ENCODE measurements around the gene PLA2G12B. TPM values are rescaled to one million over a fixed set of nuclear protein-coding genes. Genes with fewer than 3 reads are reported as not detected.
"Not testable (repeated sequence)": the region's sequence is repeated elsewhere in the genome, so short reads cannot be mapped to it uniquely, and the experiment has no call there.

The PLA2G12B gene, protein sequence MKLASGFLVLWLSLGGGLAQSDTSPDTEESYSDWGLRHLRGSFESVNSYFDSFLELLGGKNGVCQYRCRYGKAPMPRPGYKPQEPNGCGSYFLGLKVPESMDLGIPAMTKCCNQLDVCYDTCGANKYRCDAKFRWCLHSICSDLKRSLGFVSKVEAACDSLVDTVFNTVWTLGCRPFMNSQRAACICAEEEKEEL
- not detected in 2 replicates for total RNA-seq

DNA sequence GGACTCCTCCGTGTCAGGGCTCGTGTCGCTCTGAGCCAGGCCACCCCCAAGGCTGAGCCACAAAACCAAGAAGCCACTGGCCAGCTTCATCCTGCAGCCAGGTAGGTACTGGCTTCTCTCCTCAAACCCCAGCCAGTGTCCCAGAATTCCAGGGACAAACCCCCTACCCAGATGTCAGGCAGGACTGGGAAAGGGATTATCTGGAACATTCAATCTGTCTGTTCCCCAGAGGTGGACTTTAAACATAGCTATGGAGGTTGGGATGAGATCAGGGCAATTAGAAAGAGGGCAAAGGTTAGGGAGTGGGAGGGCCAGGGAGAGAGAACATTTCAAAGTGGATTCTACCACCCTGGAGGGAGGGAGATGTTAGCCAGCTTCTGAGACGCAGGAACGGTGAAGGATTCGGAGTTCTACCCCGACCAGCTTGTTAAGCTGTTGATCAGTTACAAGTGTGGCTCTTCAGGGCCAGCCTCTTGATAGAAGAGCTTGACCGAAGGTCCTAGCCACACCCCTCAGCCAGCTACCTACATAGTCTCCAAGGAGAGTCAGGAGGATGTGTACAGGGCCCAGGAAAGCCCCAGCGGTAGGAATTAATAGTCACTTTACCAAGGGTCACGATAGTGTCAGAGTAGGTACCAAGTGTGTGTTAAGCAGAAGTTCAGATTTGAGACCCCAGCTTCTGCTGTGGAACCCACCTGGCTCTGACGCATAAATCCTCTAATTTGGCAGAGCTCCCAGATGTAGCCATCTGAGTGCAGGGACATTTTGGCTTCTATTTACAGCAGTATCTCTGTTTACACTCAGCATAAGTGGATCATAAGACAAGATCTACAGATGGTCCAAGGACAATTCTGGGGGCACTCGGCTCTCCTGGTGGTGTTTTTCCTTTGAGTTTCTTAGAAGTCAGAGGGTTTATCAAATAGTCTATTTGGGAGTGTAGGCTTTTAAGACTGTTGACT is at the start of gene PLA2G12B:
TSS of gene PLA2G12B (minus strand) at position 211 of the 959 bp plus-strand sequence. CDS start at position 90, 121 bp downstream.
- Mint-ChIP-seq H3K27me3 (ENCODE audit: low read depth) (peaks cover 5% of the 10 kb centered on the region), H3K9me3 (no peaks in the 10 kb centered on the region), H3K27ac (no peak within 1 kb of the TSS), H3K4me3 (ENCODE audit: low read depth) (no peak within 1 kb of the TSS), H3K4me1 (ENCODE audit: low read depth) (no peaks in the 10 kb centered on the region), H3K36me3 (ENCODE audit: low read depth) (no peaks in the 10 kb centered on the region)
- no peak for DNase-seq (ENCODE audit: low spot score)
- intact Hi-C loops (cut with micrococcal nuclease), result no loop called here

DNA sequence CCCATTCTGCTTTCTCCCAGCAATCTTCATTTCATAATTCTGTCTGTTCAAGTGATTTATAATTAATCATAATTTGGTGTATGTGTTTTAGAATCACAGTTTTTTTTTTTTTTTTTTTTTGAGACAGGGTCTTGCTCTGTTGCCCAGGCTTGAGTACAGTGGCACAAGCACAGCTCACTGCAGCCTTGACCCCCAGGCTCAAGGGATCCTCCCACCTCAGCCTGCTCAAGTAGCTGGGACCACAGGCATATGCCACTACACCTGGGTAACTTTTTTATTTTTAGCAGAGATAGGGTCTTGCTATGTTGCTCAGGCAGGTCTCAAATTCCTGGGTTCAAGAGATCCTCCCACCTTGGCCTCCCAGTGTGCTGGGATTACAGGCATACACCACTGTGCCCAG is 49.2 kb upstream of the PLA2G12B start:
- peaks cover 70% of the 10 kb centered on the region for H3K36me3 Mint-ChIP-seq (ENCODE audit: low read depth)
- intact Hi-C loops (cut with micrococcal nuclease), result no loop called here
- no peaks in the 10 kb centered on the region for H3K27me3 Mint-ChIP-seq (ENCODE audit: low read depth)
- no peaks in the 10 kb centered on the region for H3K4me1 Mint-ChIP-seq (ENCODE audit: low read depth)
- DNase-seq (ENCODE audit: low spot score), result no peak
- H3K27ac Mint-ChIP-seq, result no peak overlapping the region
- no peak overlapping the region for H3K4me3 Mint-ChIP-seq (ENCODE audit: low read depth)
- no peaks in the 10 kb centered on the region for H3K9me3 Mint-ChIP-seq

DNA sequence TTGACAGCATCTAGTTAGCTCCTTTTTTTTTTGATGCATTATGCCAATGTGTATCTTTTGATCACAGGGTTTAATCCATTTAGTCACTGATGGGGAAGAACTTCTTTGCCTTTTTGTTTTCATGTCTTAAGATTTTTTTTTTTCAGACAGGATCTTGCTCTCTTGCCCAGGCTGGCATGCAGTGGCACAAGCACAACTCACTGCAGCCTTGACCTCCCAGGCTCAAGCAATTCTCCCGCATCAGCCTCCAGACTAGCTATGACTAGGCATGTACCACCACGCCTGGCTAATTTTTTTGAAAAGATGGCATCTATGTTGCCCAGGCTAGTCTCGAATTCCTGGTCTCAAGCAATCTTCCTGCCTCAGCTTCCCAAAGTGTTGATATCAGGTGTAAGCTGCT is 46.4 kb upstream of the PLA2G12B start:
- peaks cover 6% of the 10 kb centered on the region for H3K9me3 Mint-ChIP-seq
- no peak overlapping the region for H3K4me3 Mint-ChIP-seq (ENCODE audit: low read depth)
- intact Hi-C loops (cut with micrococcal nuclease), result no loop called here
- H3K27me3 Mint-ChIP-seq (ENCODE audit: low read depth), result no peaks in the 10 kb centered on the region
- H3K36me3 Mint-ChIP-seq (ENCODE audit: low read depth), result peaks cover 51% of the 10 kb centered on the region
- no peak overlapping the region for H3K27ac Mint-ChIP-seq
- DNase-seq (ENCODE audit: low spot score), result no peak
- no peaks in the 10 kb centered on the region for H3K4me1 Mint-ChIP-seq (ENCODE audit: low read depth)

DNA sequence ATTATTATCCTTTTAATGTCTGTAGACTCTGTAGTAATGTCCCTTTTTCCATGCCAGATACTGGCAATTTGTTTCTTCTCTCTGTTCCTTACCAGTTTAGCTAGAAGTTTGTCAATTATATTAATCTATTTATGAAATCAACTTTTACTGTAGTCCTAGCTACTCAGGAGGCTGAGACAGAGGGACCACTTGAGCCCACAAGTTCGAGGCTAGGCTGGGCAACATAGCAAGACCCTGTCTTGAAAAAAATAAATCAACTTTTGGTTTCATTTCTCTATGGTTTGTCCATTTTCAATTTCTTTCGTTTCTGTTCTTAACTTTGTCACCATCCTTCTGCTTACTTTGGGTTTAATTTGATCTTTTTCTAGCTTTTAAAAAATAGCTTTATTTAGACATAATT is 42.5 kb upstream of the PLA2G12B start:
- Mint-ChIP-seq H3K9me3 (peaks cover 17% of the 10 kb centered on the region), H3K4me1 (ENCODE audit: low read depth) (peaks cover 1% of the 10 kb centered on the region), H3K27me3 (ENCODE audit: low read depth) (no peaks in the 10 kb centered on the region), H3K27ac (no peak overlapping the region), H3K36me3 (ENCODE audit: low read depth) (peaks cover 63% of the 10 kb centered on the region), H3K4me3 (ENCODE audit: low read depth) (no peak overlapping the region)
- DNase-seq (ENCODE audit: low spot score), result no peak
- intact Hi-C loops (cut with micrococcal nuclease), result no loop called here

DNA sequence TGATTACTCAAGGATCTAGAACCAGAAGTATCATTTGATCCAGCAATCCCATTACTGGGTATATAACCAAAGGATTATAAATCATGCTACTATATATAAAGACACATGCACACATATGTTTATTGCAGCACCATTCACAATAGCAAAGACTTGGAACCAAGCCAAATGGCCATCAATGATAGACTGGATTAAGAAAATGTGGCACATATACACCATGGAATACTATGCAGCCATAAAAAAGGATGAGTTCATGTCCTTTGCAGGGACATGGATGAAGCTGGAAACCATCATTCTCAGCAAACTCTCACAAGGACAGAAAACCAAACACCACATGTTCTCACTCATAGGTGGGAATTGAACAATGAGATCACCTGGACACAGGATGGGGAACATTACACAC is 40.9 kb upstream of the PLA2G12B start:
- intact Hi-C loops (cut with micrococcal nuclease); H3K27me3 Mint-ChIP-seq (ENCODE audit: low read depth); H3K4me3 Mint-ChIP-seq (ENCODE audit: low read depth); DNase-seq (ENCODE audit: low spot score); H3K27ac Mint-ChIP-seq; H3K4me1 Mint-ChIP-seq (ENCODE audit: low read depth): not testable (repeated sequence)
- H3K36me3 Mint-ChIP-seq (ENCODE audit: low read depth), result peaks cover 63% of the 10 kb centered on the region
- peaks cover 17% of the 10 kb centered on the region for H3K9me3 Mint-ChIP-seq

DNA sequence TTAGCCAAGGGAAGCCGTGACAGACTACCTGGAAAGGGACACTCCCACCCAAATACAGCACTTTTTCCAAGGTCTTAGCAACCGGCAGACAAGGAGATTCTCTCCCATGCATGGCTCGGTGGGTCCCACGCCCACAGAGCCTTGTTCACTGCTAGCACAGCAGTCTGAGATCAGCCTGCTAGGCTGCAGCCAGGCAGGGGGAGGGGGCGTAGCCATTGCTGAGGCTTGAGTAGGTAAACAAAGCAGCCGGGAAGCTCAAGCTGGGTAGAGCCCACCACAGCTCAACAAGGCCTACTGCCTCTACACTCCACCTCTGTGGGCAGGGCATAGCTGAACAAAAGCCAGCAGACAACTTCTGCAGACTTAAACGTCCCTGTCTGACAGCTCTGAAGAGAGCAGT is 35.2 kb upstream of the PLA2G12B start:
- H3K27me3 Mint-ChIP-seq (ENCODE audit: low read depth); H3K9me3 Mint-ChIP-seq; H3K4me1 Mint-ChIP-seq (ENCODE audit: low read depth); H3K4me3 Mint-ChIP-seq (ENCODE audit: low read depth); intact Hi-C loops (cut with micrococcal nuclease); DNase-seq (ENCODE audit: low spot score); H3K27ac Mint-ChIP-seq: not testable (repeated sequence)
- H3K36me3 Mint-ChIP-seq (ENCODE audit: low read depth), result peaks cover 53% of the 10 kb centered on the region

DNA sequence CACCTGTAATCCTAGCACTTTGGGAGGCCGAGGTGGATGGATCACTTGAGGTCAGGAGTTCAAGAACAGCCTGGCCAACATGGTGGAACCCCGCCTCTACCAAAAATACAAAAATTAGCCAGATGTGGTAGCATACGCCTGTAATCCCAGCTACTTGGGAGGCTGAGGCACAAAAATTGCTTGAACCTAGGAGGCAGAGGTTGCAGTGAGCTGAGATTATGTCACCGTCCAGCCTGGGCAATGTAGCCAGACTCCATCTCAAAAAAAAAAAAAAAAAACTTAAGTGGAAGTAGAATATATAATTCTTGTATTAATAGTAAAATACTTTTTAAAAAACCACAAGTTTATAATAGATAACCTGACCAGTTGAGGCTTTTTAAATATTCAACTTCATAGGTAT is 30.0 kb upstream of the PLA2G12B start:
- H3K4me1 Mint-ChIP-seq (ENCODE audit: low read depth); DNase-seq (ENCODE audit: low spot score); H3K4me3 Mint-ChIP-seq (ENCODE audit: low read depth); H3K27ac Mint-ChIP-seq; H3K27me3 Mint-ChIP-seq (ENCODE audit: low read depth); intact Hi-C loops (cut with micrococcal nuclease): not testable (repeated sequence)
- peaks cover 13% of the 10 kb centered on the region for H3K9me3 Mint-ChIP-seq
- H3K36me3 Mint-ChIP-seq (ENCODE audit: low read depth), result peaks cover 12% of the 10 kb centered on the region

DNA sequence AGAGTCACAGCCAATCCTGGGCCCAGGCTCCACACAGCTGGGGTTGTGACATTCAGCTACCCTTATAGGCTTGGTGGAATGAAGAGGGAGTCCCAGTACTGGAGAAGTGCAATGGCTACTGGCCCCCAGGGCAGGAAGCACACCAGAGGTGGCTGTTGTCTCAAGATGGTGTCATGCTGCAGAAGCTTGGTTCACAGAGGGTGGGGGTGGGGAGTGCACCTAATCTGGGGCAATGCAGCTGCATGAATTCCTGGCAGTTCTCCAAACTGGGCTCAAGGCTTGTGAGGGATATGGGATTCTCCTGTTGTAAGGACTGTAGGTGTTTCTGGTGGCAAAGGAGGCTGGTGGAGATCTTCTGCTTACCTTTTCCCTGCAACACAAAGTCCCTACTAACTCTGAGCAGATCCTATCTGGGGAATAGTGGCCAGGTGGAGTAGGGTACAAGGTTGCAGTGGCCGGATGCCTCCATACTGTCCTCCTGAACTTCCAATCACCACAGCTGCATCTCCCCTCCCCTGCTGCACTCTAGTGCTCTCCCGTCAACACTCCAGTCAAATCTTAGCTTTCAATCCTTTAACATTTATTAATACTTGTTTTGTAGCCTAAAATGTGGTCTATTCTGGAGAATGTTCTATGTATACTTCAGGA is 27.4 kb upstream of the PLA2G12B start:
- intact Hi-C loops (cut with micrococcal nuclease), result no loop called here
- Mint-ChIP-seq H3K27me3 (ENCODE audit: low read depth) (no peaks in the 10 kb centered on the region), H3K4me3 (ENCODE audit: low read depth) (no peak overlapping the region), H3K27ac (no peak overlapping the region), H3K9me3 (peaks cover 37% of the 10 kb centered on the region), H3K36me3 (ENCODE audit: low read depth) (no peaks in the 10 kb centered on the region), H3K4me1 (ENCODE audit: low read depth) (no peaks in the 10 kb centered on the region)
- DNase-seq (ENCODE audit: low spot score), result no peak

DNA sequence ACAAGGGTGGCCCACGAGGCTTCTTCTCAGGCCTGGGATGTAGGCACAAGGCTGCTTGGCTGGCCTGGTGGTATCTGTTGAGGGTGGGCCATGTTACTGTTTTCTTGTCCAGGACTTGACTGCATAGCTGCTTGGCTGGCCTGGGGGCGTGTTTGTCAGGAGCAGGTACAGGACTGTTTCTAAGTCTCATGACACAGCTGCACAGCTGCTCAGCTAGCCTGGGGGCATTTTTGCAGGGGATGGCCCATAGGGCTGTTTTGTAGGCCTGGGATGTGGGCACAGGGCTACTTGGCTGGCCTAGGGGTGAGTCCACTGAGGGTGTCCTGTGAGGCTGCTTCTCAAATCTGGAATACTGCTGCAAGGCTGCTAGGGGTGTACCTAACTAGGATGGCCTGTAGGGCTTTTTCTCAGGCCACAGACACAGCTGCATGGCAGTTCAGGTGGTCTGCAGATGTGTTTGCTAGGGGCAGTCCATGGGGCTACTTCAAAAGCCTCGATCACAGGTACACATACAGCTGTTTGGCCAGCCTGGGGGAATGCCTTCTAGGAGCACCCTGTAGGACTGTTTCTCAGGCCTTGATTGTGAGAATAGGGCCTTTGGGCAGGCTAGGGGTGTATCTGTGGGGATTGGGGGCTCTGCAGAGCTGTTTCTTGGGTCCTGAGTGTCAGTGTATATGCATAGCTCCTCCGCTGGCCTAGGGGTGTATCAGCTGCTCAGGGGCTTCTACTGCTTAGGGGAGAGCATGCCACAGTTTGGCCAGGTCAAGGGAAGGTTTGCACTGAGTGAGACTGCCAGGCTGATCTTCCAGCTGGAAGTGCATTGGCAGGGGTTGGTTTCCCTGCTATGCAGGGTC is 26.6 kb upstream of the PLA2G12B start:
- no peaks in the 10 kb centered on the region for H3K27me3 Mint-ChIP-seq (ENCODE audit: low read depth)
- intact Hi-C loops (cut with micrococcal nuclease), result no loop called here
- H3K4me1 Mint-ChIP-seq (ENCODE audit: low read depth), result no peaks in the 10 kb centered on the region
- H3K27ac Mint-ChIP-seq, result no peak overlapping the region
- no peak overlapping the region for H3K4me3 Mint-ChIP-seq (ENCODE audit: low read depth)
- no peak for DNase-seq (ENCODE audit: low spot score)
- H3K9me3 Mint-ChIP-seq, result peaks cover 42% of the 10 kb centered on the region
- no peaks in the 10 kb centered on the region for H3K36me3 Mint-ChIP-seq (ENCODE audit: low read depth)

DNA sequence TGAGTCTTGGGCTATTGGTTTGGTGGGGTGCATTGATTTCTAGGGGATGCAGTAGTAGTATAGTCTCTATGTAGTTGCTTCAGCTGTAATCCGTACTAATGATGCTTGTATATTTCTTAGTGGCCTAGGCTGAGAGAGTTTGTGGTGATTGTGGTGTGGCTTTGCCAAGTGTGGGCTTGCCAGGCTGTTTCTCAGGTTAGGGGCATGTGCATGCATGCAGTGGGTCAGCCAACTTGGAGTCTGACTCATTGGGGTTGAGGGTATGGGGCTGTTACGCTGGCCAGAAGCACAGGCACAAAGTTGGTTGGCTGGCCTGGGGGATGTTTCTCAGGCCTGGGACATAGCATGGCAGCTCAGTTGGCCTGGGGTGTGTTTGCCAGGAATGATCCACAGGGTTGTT is 25.7 kb upstream of the PLA2G12B start:
- Mint-ChIP-seq H3K27me3 (ENCODE audit: low read depth) (no peaks in the 10 kb centered on the region), H3K4me1 (ENCODE audit: low read depth) (no peaks in the 10 kb centered on the region), H3K9me3 (peaks cover 49% of the 10 kb centered on the region), H3K27ac (no peak overlapping the region), H3K4me3 (ENCODE audit: low read depth) (no peak overlapping the region), H3K36me3 (ENCODE audit: low read depth) (no peaks in the 10 kb centered on the region)
- DNase-seq (ENCODE audit: low spot score), result no peak
- intact Hi-C loops (cut with micrococcal nuclease), result no loop called here

DNA sequence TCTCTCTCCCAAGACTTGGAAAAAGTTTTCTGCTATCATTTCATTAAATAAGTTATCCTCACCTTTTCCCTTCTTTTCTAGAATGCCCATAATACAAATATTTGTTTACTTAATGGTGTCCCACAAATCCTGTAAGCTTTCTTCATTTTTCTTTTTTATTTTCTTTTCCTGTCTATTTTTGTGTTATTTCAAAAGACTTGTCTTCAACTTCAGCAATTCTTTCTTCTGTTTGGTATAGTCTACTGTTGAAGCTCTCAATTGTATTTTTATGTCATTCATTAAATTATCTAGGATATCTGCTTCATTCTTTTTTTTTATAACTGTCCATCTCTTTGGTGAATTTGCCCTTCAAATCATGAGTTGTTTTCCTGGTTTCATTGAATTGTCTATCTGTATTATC is 25.1 kb upstream of the PLA2G12B start:
- no peaks in the 10 kb centered on the region for H3K36me3 Mint-ChIP-seq (ENCODE audit: low read depth)
- intact Hi-C loops (cut with micrococcal nuclease), result no loop called here
- no peaks in the 10 kb centered on the region for H3K4me1 Mint-ChIP-seq (ENCODE audit: low read depth)
- peaks cover 51% of the 10 kb centered on the region for H3K9me3 Mint-ChIP-seq
- no peak overlapping the region for H3K4me3 Mint-ChIP-seq (ENCODE audit: low read depth)
- H3K27me3 Mint-ChIP-seq (ENCODE audit: low read depth), result peaks cover under 1% of the 10 kb centered on the region
- DNase-seq (ENCODE audit: low spot score), result no peak
- no peak overlapping the region for H3K27ac Mint-ChIP-seq

DNA sequence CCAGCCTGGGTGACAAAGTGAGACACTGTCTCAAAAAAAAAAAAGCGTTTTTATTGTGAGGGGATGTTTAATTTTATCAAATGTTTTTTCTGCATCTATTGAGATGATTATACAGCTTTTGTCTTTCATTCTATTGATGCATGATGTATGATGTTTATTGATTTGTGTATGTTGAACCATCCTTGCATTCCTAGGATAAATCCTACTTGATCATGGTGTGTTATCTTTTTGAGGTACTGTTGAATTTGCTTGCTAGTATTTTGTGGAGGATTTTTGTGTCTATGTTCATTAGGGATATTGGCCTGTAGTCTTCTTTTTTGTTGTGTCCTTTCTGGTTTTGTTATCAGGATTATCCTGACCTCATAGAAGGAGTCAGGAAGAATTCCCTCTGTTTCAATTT is 22.3 kb upstream of the PLA2G12B start:
- H3K36me3 Mint-ChIP-seq (ENCODE audit: low read depth), result no peaks in the 10 kb centered on the region
- intact Hi-C loops (cut with micrococcal nuclease), result no loop called here
- H3K27me3 Mint-ChIP-seq (ENCODE audit: low read depth), result peaks cover 1% of the 10 kb centered on the region
- no peak overlapping the region for H3K27ac Mint-ChIP-seq
- H3K4me1 Mint-ChIP-seq (ENCODE audit: low read depth), result no peaks in the 10 kb centered on the region
- no peak overlapping the region for H3K4me3 Mint-ChIP-seq (ENCODE audit: low read depth)
- DNase-seq (ENCODE audit: low spot score), result no peak
- peaks cover 51% of the 10 kb centered on the region for H3K9me3 Mint-ChIP-seq

All from activated T-helper 2 cell treated with anti-CD3 and anti-CD28 coated beads, Interferon-gamma antibody, Interleukin-2, Interleukin-4, amounts not matched to agents 10 μg/mL and 5 μg/mL and 100 μg/mL, durations not matched to agents 14 hours and 24 hours and 36 hours (primary cell).